NT2/D1 (cell line): ENCODE results near the gene GPRC5A.

Experiments
- DNase-seq: peaks from one replicate; pipeline ENCODE4 v3.0.0-alpha.2; 2011; ENCODE audit warnings: low read depth, low spot score
- H3K27me3 ChIP-seq: 2 replicates; pipeline ENCODE4 v1.6.0; 2011; ENCODE audit warnings: mild to moderate bottlenecking; ENCODE audit not compliant: insufficient read length, insufficient read depth
- H3K36me3 ChIP-seq: 2 replicates; pipeline ENCODE4 v1.6.1; 2011; ENCODE audit warnings: mild to moderate bottlenecking, low read length, mixed read lengths; ENCODE audit not compliant: insufficient read depth, insufficient read length
- H3K4me1 ChIP-seq: 2 replicates; pipeline ENCODE4 v1.5.1; 2011; ENCODE audit not compliant: insufficient read depth, insufficient read length
- H3K4me3 ChIP-seq: 2 replicates; pipeline ENCODE4 v1.5.1; 2011; ENCODE audit warnings: low read depth; ENCODE audit not compliant: insufficient read length
- H3K9ac ChIP-seq: 2 replicates; pipeline ENCODE4 v1.6.0; 2011; ENCODE audit warnings: low read depth; ENCODE audit not compliant: insufficient read length
- H3K9me3 ChIP-seq: 2 replicates; pipeline ENCODE4 v1.5.1; 2011; ENCODE audit warnings: mild to moderate bottlenecking, low read length; ENCODE audit not compliant: insufficient read depth
- SUZ12 ChIP-seq: IDR thresholded peaks from 2 replicates; pipeline ENCODE4 v1.6.1; 2011; ENCODE audit not compliant: insufficient read length, insufficient read depth; ENCODE audit errors: extremely low read depth
- YY1 ChIP-seq: IDR thresholded peaks from 2 replicates; pipeline ENCODE4 v1.6.1; 2011; ENCODE audit not compliant: insufficient read length, insufficient read depth
- ZNF274 ChIP-seq: IDR thresholded peaks from 2 replicates; pipeline ENCODE4 v1.6.1; 2011; ENCODE audit warnings: mild to moderate bottlenecking, low read depth, low read length

GPRC5A gene

GRCh38 chr12:12915656-12916055 is 24.3 kb downstream of the GPRC5A start:
- Histone ChIP-seq H3K9ac (no peak overlapping the region), H3K9me3 (no peaks in the 10 kb centered on the region), H3K36me3 (no peaks in the 10 kb centered on the region), H3K4me3 (no peak overlapping the region), H3K4me1 (peaks cover 5% of the 10 kb centered on the region), H3K27me3 (peaks cover 5% of the 10 kb centered on the region)
- TF ChIP-seq YY1 (no peak), ZNF274 (no peak), SUZ12 (no peak)
- no peak for DNase-seq

- TF ChIP-seq YY1 (no peak), ZNF274 (no peak), SUZ12 (no peak)
- H3K4me3 ChIP-seq = no peak overlapping the region
- no peaks in the 10 kb centered on the region for H3K9me3 ChIP-seq
- H3K36me3 ChIP-seq = no peaks in the 10 kb centered on the region
- H3K27me3 ChIP-seq = peaks cover 5% of the 10 kb centered on the region
- peak; percentile 94 for DNase-seq
- peaks cover 5% of the 10 kb centered on the region for H3K4me1 ChIP-seq
- H3K9ac ChIP-seq = no peak overlapping the region
Measured at GRCh38 chr12:12916135-12916944, 25.0 kb downstream of the GPRC5A start.

- Histone ChIP-seq H3K4me1 (peaks cover 5% of the 10 kb centered on the region), H3K9me3 (no peaks in the 10 kb centered on the region), H3K27me3 (peaks cover 5% of the 10 kb centered on the region), H3K9ac (no peak overlapping the region), H3K4me3 (no peak overlapping the region), H3K36me3 (no peaks in the 10 kb centered on the region)
- DNase-seq = no peak
- TF ChIP-seq ZNF274 = no peak
- no peak for TF ChIP-seq YY1
- no peak for TF ChIP-seq SUZ12
Measured at GRCh38 chr12:12917517-12917916, 26.2 kb downstream of the GPRC5A start.

- H3K9ac ChIP-seq = no peak overlapping the region
- no peak for DNase-seq
- H3K9me3 ChIP-seq = no peaks in the 10 kb centered on the region
- H3K27me3 ChIP-seq = peaks cover 5% of the 10 kb centered on the region
- no peak overlapping the region for H3K4me3 ChIP-seq
- no peak for TF ChIP-seq SUZ12
- TF ChIP-seq YY1 = no peak
- no peak for TF ChIP-seq ZNF274
- no peaks in the 10 kb centered on the region for H3K36me3 ChIP-seq
- H3K4me1 ChIP-seq = peaks cover 5% of the 10 kb centered on the region
Measured at GRCh38 chr12:12918781-12919389, 27.5 kb downstream of the GPRC5A start.

GRCh38 chr12:12919666-12920435 is 28.5 kb downstream of the GPRC5A start:
- Histone ChIP-seq H3K9ac (no peak overlapping the region), H3K27me3 (peaks cover 5% of the 10 kb centered on the region), H3K4me1 (peaks cover 5% of the 10 kb centered on the region), H3K9me3 (no peaks in the 10 kb centered on the region), H3K36me3 (no peaks in the 10 kb centered on the region), H3K4me3 (no peak overlapping the region)
- no peak for DNase-seq
- TF ChIP-seq ZNF274 (no peak), SUZ12 (no peak), YY1 (no peak)

- Histone ChIP-seq H3K4me1 (no peaks in the 10 kb centered on the region), H3K36me3 (no peaks in the 10 kb centered on the region), H3K9ac (no peak overlapping the region), H3K4me3 (no peak overlapping the region), H3K9me3 (no peaks in the 10 kb centered on the region), H3K27me3 (peaks cover 5% of the 10 kb centered on the region)
- TF ChIP-seq SUZ12 (no peak), YY1 (no peak), ZNF274 (no peak)
- no peak for DNase-seq
Measured at GRCh38 chr12:12922191-12922616, 30.8 kb downstream of the GPRC5A start.

GRCh38 chr12:12922978-12923377 is 31.6 kb downstream of the GPRC5A start:
- no peak overlapping the region for H3K4me3 ChIP-seq
- H3K27me3 ChIP-seq = no peaks in the 10 kb centered on the region
- H3K36me3 ChIP-seq = no peaks in the 10 kb centered on the region
- TF ChIP-seq SUZ12 (no peak), ZNF274 (no peak), YY1 (no peak)
- H3K9ac ChIP-seq = no peak overlapping the region
- H3K9me3 ChIP-seq = no peaks in the 10 kb centered on the region
- DNase-seq = no peak
- H3K4me1 ChIP-seq = no peaks in the 10 kb centered on the region
